Measurements from ENCODE around the gene PNPLA3. TPM values are rescaled to one million over a fixed set of nuclear protein-coding genes. Genes with fewer than 3 reads are reported as not detected.

PNPLA3 gene
- total RNA-seq, 1 experiment from 2014 or later, result 1.3 TPM

GRCh38 chr22:43925433-43926348 is 2.1 kb downstream of the PNPLA3 start:
- H3K36me3 ChIP-seq, result no peaks in the 10 kb centered on the region
- H3K27me3 ChIP-seq, result no peaks in the 10 kb centered on the region
- peaks cover 35% of the 10 kb centered on the region for H3K4me1 ChIP-seq
- no peaks in the 10 kb centered on the region for H3K9me3 ChIP-seq (replicated peaks)
- peak overlapping the region; percentile 44; the same call in 1 of the 2 replicates for H3K27ac ChIP-seq
- no peak overlapping the region for H3K4me3 ChIP-seq
- peak; percentile 61 to 68 for DNase-seq

- H3K4me1 ChIP-seq, result peaks cover 29% of the 10 kb centered on the region
- H3K36me3 ChIP-seq, result no peaks in the 10 kb centered on the region
- H3K9me3 ChIP-seq (replicated peaks), result no peaks in the 10 kb centered on the region
- no peak for DNase-seq
- H3K4me3 ChIP-seq, result no peak overlapping the region
- H3K27ac ChIP-seq, result no peak overlapping the region
- no peaks in the 10 kb centered on the region for H3K27me3 ChIP-seq
Measured at GRCh38 chr22:43926349-43926710, 2.7 kb downstream of the PNPLA3 start.

- Histone ChIP-seq H3K27me3 (no peaks in the 10 kb centered on the region), H3K4me1 (peaks cover 15% of the 10 kb centered on the region), H3K9me3 (replicated peaks) (no peaks in the 10 kb centered on the region), H3K27ac (no peak overlapping the region), H3K4me3 (no peak overlapping the region), H3K36me3 (no peaks in the 10 kb centered on the region)
- DNase-seq, result no peak
Measured at GRCh38 chr22:43928468-43928867, 4.9 kb downstream of the PNPLA3 start.

DNA sequence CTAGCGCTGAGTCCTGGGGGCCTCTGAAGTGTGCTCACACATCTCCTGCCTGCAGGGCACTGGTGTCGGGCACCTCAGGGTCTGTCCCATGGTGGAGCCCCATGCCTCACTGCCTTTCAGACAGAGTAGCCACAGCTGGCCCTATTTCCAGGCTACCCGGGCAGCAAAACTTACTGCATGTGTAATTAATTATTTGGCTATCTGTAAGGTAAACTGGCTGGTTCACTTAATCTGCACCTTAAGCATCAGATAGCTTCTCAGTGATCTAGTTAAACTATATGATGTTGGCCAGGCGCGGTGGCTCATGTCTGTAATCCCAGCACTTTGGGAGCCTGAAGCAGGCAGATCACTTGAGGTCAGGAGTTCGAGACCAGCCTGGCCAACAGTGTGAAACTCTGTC is 5.3 kb downstream of the PNPLA3 start:
- H3K36me3 ChIP-seq, result no peaks in the 10 kb centered on the region
- no peak for DNase-seq
- H3K4me1 ChIP-seq, result peaks cover 15% of the 10 kb centered on the region
- no peaks in the 10 kb centered on the region for H3K9me3 ChIP-seq (replicated peaks)
- H3K27ac ChIP-seq, result no peak overlapping the region
- H3K4me3 ChIP-seq, result no peak overlapping the region
- no peaks in the 10 kb centered on the region for H3K27me3 ChIP-seq

DNA sequence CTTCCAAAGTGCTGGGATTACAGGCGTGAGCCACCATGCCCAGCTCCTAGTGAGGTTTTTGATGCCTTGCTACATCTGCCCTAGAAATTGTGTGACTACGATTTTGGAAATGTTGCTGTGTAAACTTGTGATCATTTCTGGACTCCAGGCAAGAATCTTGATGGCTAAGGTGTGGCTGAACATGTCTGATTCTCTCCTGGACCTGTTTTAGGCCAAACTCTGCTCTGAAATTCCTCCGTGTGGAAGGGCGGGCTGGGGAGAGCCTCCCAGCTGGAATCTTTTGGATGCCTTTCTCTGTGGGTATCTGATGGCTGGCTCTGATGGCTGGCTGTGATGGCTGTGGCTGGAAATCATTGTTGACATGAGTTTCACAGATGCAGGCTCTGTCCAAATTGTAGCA is 8.2 kb downstream of the PNPLA3 start:
- H3K27me3 ChIP-seq, result no peaks in the 10 kb centered on the region
- no peak overlapping the region for H3K4me3 ChIP-seq
- no peak for DNase-seq
- no peaks in the 10 kb centered on the region for H3K36me3 ChIP-seq
- H3K4me1 ChIP-seq, result no peaks in the 10 kb centered on the region
- H3K27ac ChIP-seq, result no peak overlapping the region
- H3K9me3 ChIP-seq (replicated peaks), result no peaks in the 10 kb centered on the region

- Histone ChIP-seq H3K27ac (no peak overlapping the region), H3K36me3 (no peaks in the 10 kb centered on the region), H3K4me3 (no peak overlapping the region), H3K9me3 (replicated peaks) (no peaks in the 10 kb centered on the region), H3K4me1 (no peaks in the 10 kb centered on the region), H3K27me3 (no peaks in the 10 kb centered on the region)
- DNase-seq, result no peak
Measured at GRCh38 chr22:43941449-43941848, 17.8 kb downstream of the PNPLA3 start.

- Histone ChIP-seq H3K27me3 (no peaks in the 10 kb centered on the region), H3K27ac (no peak overlapping the region), H3K4me3 (no peak overlapping the region), H3K9me3 (replicated peaks) (no peaks in the 10 kb centered on the region), H3K36me3 (no peaks in the 10 kb centered on the region), H3K4me1 (no peaks in the 10 kb centered on the region)
- DNase-seq, result no peak
Measured at GRCh38 chr22:43944670-43945430, 21.2 kb downstream of the PNPLA3 start.

- Histone ChIP-seq H3K27me3 (no peaks in the 10 kb centered on the region), H3K4me3 (no peak overlapping the region), H3K36me3 (no peaks in the 10 kb centered on the region), H3K27ac (no peak overlapping the region), H3K9me3 (replicated peaks) (no peaks in the 10 kb centered on the region), H3K4me1 (no peaks in the 10 kb centered on the region)
- peak; percentile 41 to 66 for DNase-seq
Measured at GRCh38 chr22:43945632-43946383, 22.2 kb downstream of the PNPLA3 start.

DNA sequence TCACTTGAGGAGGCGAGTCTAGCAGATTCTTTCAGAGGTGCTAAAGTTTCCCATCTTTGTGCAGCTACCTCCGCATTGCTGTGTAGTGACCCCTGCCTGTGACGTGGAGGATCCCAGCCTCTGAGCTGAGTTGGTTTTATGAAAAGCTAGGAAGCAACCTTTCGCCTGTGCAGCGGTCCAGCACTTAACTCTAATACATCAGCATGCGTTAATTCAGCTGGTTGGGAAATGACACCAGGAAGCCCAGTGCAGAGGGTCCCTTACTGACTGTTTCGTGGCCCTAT is 22.7 kb downstream of the PNPLA3 start:
- no peaks in the 10 kb centered on the region for H3K9me3 ChIP-seq (replicated peaks)
- no peaks in the 10 kb centered on the region for H3K27me3 ChIP-seq
- H3K4me1 ChIP-seq, result no peaks in the 10 kb centered on the region
- H3K27ac ChIP-seq, result no peak overlapping the region
- no peak for DNase-seq
- H3K36me3 ChIP-seq, result no peaks in the 10 kb centered on the region
- H3K4me3 ChIP-seq, result no peak overlapping the region

DNA sequence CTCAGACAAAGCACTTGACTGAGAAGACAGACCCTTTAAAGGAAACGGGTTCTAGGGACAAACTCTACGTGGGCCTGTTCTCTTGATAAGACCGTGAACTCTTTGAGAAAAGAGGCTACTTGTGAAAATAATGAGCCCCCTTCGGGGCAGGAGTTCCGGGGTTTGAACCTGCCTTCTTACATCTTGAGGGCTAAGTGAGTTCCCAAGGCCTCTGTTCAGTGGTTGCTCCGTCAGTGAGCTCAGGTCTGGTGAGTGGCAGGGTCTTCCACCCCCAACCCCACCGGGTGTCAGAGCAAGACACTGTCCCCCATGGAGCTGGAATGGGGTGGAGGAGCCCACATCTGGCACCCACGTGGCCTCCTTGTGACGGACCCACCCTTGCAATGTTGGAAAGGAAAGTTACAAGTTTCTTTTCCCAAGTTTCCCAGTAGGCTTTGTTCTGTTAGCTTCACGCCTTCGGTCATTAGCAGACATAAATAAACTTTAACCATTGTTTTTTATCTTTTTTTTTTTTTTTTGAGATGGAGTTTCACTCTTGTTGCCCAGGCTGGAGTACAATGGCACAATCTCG is 25.3 kb downstream of the PNPLA3 start:
- Histone ChIP-seq H3K36me3 (no peaks in the 10 kb centered on the region), H3K9me3 (replicated peaks) (no peaks in the 10 kb centered on the region), H3K27ac (no peak overlapping the region), H3K4me3 (no peak overlapping the region), H3K4me1 (no peaks in the 10 kb centered on the region), H3K27me3 (no peaks in the 10 kb centered on the region)
- no peak for DNase-seq

DNA sequence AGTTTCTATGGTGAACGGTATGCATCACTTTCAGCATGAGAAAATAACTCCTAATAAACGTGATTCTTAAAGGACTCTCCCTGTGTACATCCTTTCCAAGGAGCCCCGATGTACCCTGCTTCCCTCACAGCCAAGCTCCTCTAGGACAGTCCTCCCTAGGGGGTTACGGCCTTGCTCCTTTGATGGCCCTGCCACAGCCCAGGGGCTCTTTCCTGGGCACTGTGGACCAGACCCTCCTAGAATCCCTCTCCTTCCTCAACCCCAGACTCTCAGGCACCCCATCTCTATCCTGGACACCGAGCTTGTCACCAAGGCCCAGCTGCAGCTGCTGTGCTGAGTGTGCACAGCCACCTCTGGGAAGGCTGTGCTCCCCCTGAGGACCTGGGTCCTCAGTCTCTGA is 27.8 kb downstream of the PNPLA3 start:
- Histone ChIP-seq H3K4me3 (no peak overlapping the region), H3K36me3 (no peaks in the 10 kb centered on the region), H3K27me3 (no peaks in the 10 kb centered on the region), H3K9me3 (replicated peaks) (no peaks in the 10 kb centered on the region), H3K27ac (no peak overlapping the region), H3K4me1 (no peaks in the 10 kb centered on the region)
- no peak for DNase-seq

- no peaks in the 10 kb centered on the region for H3K27me3 ChIP-seq
- no peak overlapping the region for H3K4me3 ChIP-seq
Measured at GRCh38 chr22:43951966-43952365, 28.4 kb downstream of the PNPLA3 start.

DNA sequence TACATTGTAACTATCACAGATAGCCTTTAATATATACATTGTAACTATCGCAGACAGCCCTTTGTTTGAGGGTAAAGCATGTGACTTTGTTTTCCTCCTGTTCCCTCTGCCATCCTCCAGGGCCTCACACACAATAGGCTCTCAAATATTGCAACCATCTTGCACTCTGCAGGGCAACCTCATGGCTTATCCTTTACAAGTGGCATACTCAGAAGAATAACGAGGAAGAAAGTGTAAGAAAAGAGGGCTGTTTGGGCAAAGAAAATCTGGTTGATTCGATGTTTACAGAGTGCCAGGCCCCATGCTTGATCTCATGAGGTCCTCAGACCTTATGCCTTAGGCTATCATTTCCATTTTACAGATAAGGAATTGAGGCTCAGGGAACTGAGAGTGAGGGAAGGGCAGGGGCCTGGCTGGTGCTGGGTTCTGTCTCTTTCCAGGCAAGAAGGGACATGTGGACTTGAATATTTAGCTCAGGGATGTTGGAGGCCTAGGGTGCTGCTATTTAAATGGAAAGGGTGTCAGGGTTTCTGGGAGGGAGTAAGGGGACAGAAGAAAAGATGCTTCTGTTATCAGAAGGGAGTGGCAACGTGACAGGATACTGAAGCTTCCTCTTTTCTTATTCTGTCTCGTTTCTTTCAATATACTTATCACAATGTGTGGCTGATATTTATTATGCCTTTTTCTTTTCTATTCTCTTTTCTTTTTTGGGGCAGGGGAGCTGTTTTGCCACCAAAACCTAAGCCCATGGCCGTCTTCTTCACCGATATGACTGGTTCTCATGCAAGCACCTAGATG is 30.6 kb downstream of the PNPLA3 start:
- DNase-seq, result no peak
- Histone ChIP-seq H3K4me1 (no peaks in the 10 kb centered on the region), H3K4me3 (peak overlapping the region; percentile 90), H3K27ac (peak overlapping the region; percentile 77), H3K27me3 (no peaks in the 10 kb centered on the region), H3K9me3 (replicated peaks) (no peaks in the 10 kb centered on the region), H3K36me3 (no peaks in the 10 kb centered on the region)

More at GRCh38 chr22:43951966-43952365, 28.4 kb downstream of the PNPLA3 start:
- no peak for DNase-seq
- Histone ChIP-seq H3K4me1 (no peaks in the 10 kb centered on the region), H3K9me3 (replicated peaks) (no peaks in the 10 kb centered on the region), H3K36me3 (no peaks in the 10 kb centered on the region), H3K27ac (no peak overlapping the region)

All from SJCRH30 (cell line).